A549 (cell line): ENCODE results near the gene STK4. TPM values are rescaled to one million over a fixed set of nuclear protein-coding genes. Genes with fewer than 3 reads are reported as not detected.

Source experiments
- ATAC-seq, 2 experiments: fragments of 200-7000 bp in 1 of 2; fragments of >200 bp in 1 of 2; cut with Nextera tagmentation in 1 of 2; cut with Tn5 transposase in 1 of 2; 3 replicates each; pipeline versions ENCODE4 v1.8.0 to v1.9.1; 2018 to 2020; ENCODE audit warnings: mild to moderate bottlenecking in 1 of 2, moderate library complexity in 1 of 2
- CTCF ChIA-PET: fragments of 300-600 bp; sonication (Branson Sonifier 250); formaldehyde crosslinking; extraction: SDS; loops from one replicate; lab custom pipeline; 2021; ENCODE audit warnings: antibody characterized with exemption, inconsistent platforms; lab: Yijun Ruan, JAX
- POLR2A ChIA-PET: fragments of 350-600 bp; formaldehyde crosslinking; extraction: SDS; loops from one replicate; lab custom pipeline; 2021; ENCODE audit warnings: antibody characterized with exemption, inconsistent platforms; lab: Yijun Ruan, JAX
- DNase-seq, 2 experiments: peaks; one replicate each; pipeline versions ENCODE4 v3.0.0 to v3.0.0-alpha.2; 2011 to 2016; ENCODE audit warnings: low read depth in 1 of 2, low spot score in 1 of 2
- FAIRE-seq: peaks from 2 replicates; lab custom pipeline; 2011; peaks lifted over from hg19 to GRCh38; lab: Jason Lieb, UNC
- H3K27ac ChIP-seq, 2 experiments: fragments of >200 bp; sonication (Bioruptor Twin); formaldehyde crosslinking; 3 replicates each; pipeline ENCODE4 v1.5.1; 2016 to 2017
- H3K4me1 ChIP-seq: fragments of >200 bp; sonication (Bioruptor Twin); formaldehyde crosslinking; 3 replicates; pipeline ENCODE4 v1.6.1; 2016
- H3K4me2 ChIP-seq: fragments of >200 bp; sonication (Bioruptor Twin); formaldehyde crosslinking; 3 replicates; pipeline ENCODE4 v1.6.1; 2016
- H3K4me3 ChIP-seq: fragments of >200 bp; sonication (Bioruptor Twin); formaldehyde crosslinking; 3 replicates; pipeline ENCODE4 v1.5.1; 2016
- H3K9me3 ChIP-seq: fragments of >200 bp; sonication (Bioruptor Twin); formaldehyde crosslinking; 3 replicates; pipeline ENCODE4 v1.6.1; 2016
- CHD4 ChIP-seq: fragments of 200-600 bp; sonication (generic); IDR thresholded peaks from 2 replicates; pipeline ENCODE4 v1.6.1; 2016; ENCODE audit warnings: antibody characterized with exemption, mild to moderate bottlenecking, borderline replicate concordance
- EHF ChIP-seq: fragments of 250-450 bp; sonication (Bioruptor Pico); IDR thresholded peaks from 2 replicates; pipeline ENCODE4 v1.5.0; 2020; ENCODE audit warnings: mild to moderate bottlenecking
- EHMT2 ChIP-seq: fragments of 200-600 bp; sonication (generic); IDR thresholded peaks from 2 replicates; pipeline ENCODE4 v1.6.1; 2016; ENCODE audit warnings: antibody characterized with exemption, low read depth, mild to moderate bottlenecking, moderate library complexity
- EP300 ChIP-seq, 2 experiments: fragments of >200 bp; sonication (Bioruptor Twin); formaldehyde crosslinking; IDR thresholded peaks; 2 replicates in 1 of 2; 3 replicates in 1 of 2; pipeline ENCODE4 v1.6.1; 2016 to 2017
- FOXS1 ChIP-seq: fragments of 250-450 bp; sonication (Bioruptor Pico); IDR thresholded peaks from 2 replicates; pipeline ENCODE4 v1.5.0; 2020; ENCODE audit warnings: mild to moderate bottlenecking, moderate library complexity
- GATA3 ChIP-seq: IDR thresholded peaks from 2 replicates; pipeline ENCODE4 v1.6.1; 2012; ENCODE audit warnings: borderline replicate concordance
- HOXA7 ChIP-seq: fragments of 250-450 bp; sonication (Bioruptor Pico); IDR thresholded peaks from 2 replicates; pipeline ENCODE4 v1.5.0; 2020; ENCODE audit warnings: mild to moderate bottlenecking, moderate library complexity
- JUN ChIP-seq, 2 experiments: fragments of >200 bp; sonication (Bioruptor Twin); formaldehyde crosslinking; IDR thresholded peaks; 2 replicates in 1 of 2; 3 replicates in 1 of 2; pipeline ENCODE4 v1.6.1; 2016 to 2017
- MYC ChIP-seq: IDR thresholded peaks from 2 replicates; pipeline ENCODE4 v1.6.1; 2012; ENCODE audit warnings: mild to moderate bottlenecking, inconsistent platforms, low read length, improper control_type of control experiment, borderline replicate concordance
- NR3C1 ChIP-seq: fragments of >200 bp; sonication (Bioruptor Twin); formaldehyde crosslinking; IDR thresholded peaks from 3 replicates; pipeline ENCODE4 v1.6.1; 2017
- PBX3 ChIP-seq: IDR thresholded peaks from 2 replicates; pipeline ENCODE4 v1.6.1; 2012
- POLR2A ChIP-seq: IDR thresholded peaks from 2 replicates; pipeline ENCODE4 v1.6.1; 2012; ENCODE audit warnings: mild to moderate bottlenecking, low read length
- POLR2AphosphoS2 ChIP-seq: conservative IDR thresholded peaks from 2 replicates; pipeline ENCODE4 v1.6.1; 2012; ENCODE audit warnings: low read length, improper control_type of control experiment, inconsistent platforms
- RARB ChIP-seq: fragments of 250-450 bp; sonication (Bioruptor Pico); IDR thresholded peaks from 2 replicates; pipeline ENCODE4 v1.8.0; 2021; ENCODE audit warnings: mild to moderate bottlenecking, moderate library complexity
- RFX5 ChIP-seq: fragments of 450-650 bp; IDR thresholded peaks from 2 replicates; pipeline ENCODE4 v1.7.1; 2014; ENCODE audit warnings: antibody characterized with exemption, mild to moderate bottlenecking, moderate library complexity
- RNF2 ChIP-seq: fragments of 200-600 bp; sonication (generic); IDR thresholded peaks from 2 replicates; pipeline ENCODE4 v1.6.1; 2016; ENCODE audit warnings: low read depth, mild to moderate bottlenecking, antibody characterized with exemption, moderate library complexity, borderline replicate concordance
- SREBF2 ChIP-seq: fragments of 450-650 bp; IDR thresholded peaks from 2 replicates; pipeline ENCODE4 v1.6.1; 2014; ENCODE audit warnings: mild to moderate bottlenecking, moderate library complexity
- ZC3H11A ChIP-seq: fragments of 450-650 bp; IDR thresholded peaks from 2 replicates; pipeline ENCODE4 v1.6.1; 2014; ENCODE audit warnings: antibody characterized with exemption, mild to moderate bottlenecking
- ZFP36 ChIP-seq: fragments of 450-650 bp; IDR thresholded peaks from 2 replicates; pipeline ENCODE4 v1.6.1; 2014; ENCODE audit warnings: borderline replicate concordance; ENCODE audit not compliant: partially characterized antibody
- ZNF302 ChIP-seq: fragments of 250-450 bp; sonication (Bioruptor Pico); IDR thresholded peaks from 2 replicates; pipeline ENCODE4 v1.9.0; 2021; ENCODE audit warnings: inconsistent platforms, mild to moderate bottlenecking, moderate library complexity
- WGBS: methylation state at CpG from one replicate; pipeline ENCODE4 v1.1.6; 2017; ENCODE audit errors: missing lambda C conversion rate; 5-methylcytosine and 5-hydroxymethylcytosine counted together
- polyA plus RNA-seq, 4 experiments: library from polyadenylated mRNA; depleted of rRNA in 3 of 4; stranded (reverse); fragments of >200 nt; fragmentation: RNase III in 1 of 4; extraction: RNeasy Plus Mini Kit Qiagen cat#74134 plus additional on column Dnase treatment in 1 of 4; gene quantifications; 2 replicates in 3 of 4; 3 replicates in 1 of 4; pipeline ENCODE4 v1.2.3, GENCODE V29; 2011 to 2017
- TF ChIP-seq, protein P1 (sequence below): IDR thresholded peaks from 2 replicates; pipeline ENCODE4 v1.6.1; 2012; ENCODE audit warnings: low read depth, borderline replicate concordance
- TF ChIP-seq, protein P2 (sequence below): IDR thresholded peaks from 2 replicates; pipeline ENCODE4 v1.6.1; 2012
- TF ChIP-seq, protein P3 (sequence below): fragments of 150-350 bp; IDR thresholded peaks from 2 replicates; pipeline ENCODE4 v1.6.1; 2014; ENCODE audit warnings: low read depth, mild to moderate bottlenecking, low read length

Gene STK4
- polyA plus RNA-seq, 2 of the 4 experiments (the other 2 are of a cell fraction) = 14.5 to 34.5 TPM

GRCh38 chr20:45110301-45110700 is 144.0 kb downstream of the STK4 start:
- TF ChIP-seq JUN (IDR thresholded peaks at IDR 0.05) (no peak), ZFP36 (no peak), POLR2A (no peak), RFX5 (no peak), MYC (no peak), GATA3 (no peak), EP300 (IDR thresholded peaks at IDR 0.05) (no peak), ZNF302 (CRISPR knock-in tag) (no peak), ZC3H11A (no peak), RNF2 (no peak), POLR2AphosphoS2 (no peak), PBX3 (no peak)
- TF ChIP-seq, protein P1, sequence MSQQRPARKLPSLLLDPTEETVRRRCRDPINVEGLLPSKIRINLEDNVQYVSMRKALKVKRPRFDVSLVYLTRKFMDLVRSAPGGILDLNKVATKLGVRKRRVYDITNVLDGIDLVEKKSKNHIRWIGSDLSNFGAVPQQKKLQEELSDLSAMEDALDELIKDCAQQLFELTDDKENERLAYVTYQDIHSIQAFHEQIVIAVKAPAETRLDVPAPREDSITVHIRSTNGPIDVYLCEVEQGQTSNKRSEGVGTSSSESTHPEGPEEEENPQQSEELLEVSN = no peak
- TF ChIP-seq, protein P2, sequence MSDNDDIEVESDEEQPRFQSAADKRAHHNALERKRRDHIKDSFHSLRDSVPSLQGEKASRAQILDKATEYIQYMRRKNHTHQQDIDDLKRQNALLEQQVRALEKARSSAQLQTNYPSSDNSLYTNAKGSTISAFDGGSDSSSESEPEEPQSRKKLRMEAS = no peak
- Histone ChIP-seq H3K9me3 (no peaks in the 10 kb centered on the region), H3K4me1 (no peaks in the 10 kb centered on the region), H3K4me3 (no peak overlapping the region), H3K27ac (no peak overlapping the region), H3K4me2 (no peak overlapping the region)
- WGBS = 61% methylated on average over 11 of the region's 11 CpGs
- CTCF ChIA-PET = interaction anchor here (0.6 to 13.7 kb wide), 14 partner anchors 11 to 184 kb away, joined by 3 to 155 read pairs (median 11); partner anchors contain the start of gene WFDC12
- ATAC-seq = no peak
- no peak for DNase-seq
- no peak for FAIRE-seq
- POLR2A ChIA-PET = no interaction called here

DNA sequence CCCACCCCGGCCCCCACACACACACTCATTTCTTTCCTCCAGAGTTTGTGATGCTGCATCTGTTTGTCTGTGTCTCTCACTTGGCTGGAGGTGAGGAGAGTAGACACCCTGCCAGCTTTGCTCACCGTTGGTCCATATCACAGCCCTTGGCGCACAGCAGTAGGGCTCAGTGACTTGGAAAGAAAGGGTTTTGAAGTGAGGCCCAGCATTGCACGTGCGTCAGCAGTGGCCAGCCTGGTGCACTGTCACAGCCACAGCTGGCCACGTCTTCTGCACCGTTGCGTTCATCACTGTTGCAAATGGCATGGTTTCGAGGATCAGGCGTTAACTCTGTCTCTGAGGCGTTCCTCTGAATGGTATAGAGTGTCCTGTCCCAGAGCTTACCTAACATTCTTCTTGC is 145.0 kb downstream of the STK4 start:
- CTCF ChIA-PET = interaction anchor here (0.6 to 13.7 kb wide), 27 partner anchors 9 to 661 kb away, joined by 3 to 155 read pairs (median 5); partner anchors contain the start of gene WFDC12
- TF ChIP-seq RNF2 = no peak
- no peak for TF ChIP-seq SREBF2
- TF ChIP-seq, protein P3, sequence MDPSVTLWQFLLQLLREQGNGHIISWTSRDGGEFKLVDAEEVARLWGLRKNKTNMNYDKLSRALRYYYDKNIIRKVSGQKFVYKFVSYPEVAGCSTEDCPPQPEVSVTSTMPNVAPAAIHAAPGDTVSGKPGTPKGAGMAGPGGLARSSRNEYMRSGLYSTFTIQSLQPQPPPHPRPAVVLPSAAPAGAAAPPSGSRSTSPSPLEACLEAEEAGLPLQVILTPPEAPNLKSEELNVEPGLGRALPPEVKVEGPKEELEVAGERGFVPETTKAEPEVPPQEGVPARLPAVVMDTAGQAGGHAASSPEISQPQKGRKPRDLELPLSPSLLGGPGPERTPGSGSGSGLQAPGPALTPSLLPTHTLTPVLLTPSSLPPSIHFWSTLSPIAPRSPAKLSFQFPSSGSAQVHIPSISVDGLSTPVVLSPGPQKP = no peak
- TF ChIP-seq RARB = no peak
- TF ChIP-seq RFX5 = no peak
- TF ChIP-seq EHMT2 = no peak
- TF ChIP-seq EHF = no peak
- no peak for TF ChIP-seq CHD4
- no peak for TF ChIP-seq HOXA7
- no peak for TF ChIP-seq NR3C1
- no peak for TF ChIP-seq FOXS1 (CRISPR knock-in tag)
- DNase-seq = no peak
- Histone ChIP-seq H3K9me3 (no peaks in the 10 kb centered on the region), H3K4me1 (no peaks in the 10 kb centered on the region), H3K27ac (no peak overlapping the region), H3K4me2 (no peak overlapping the region), H3K4me3 (no peak overlapping the region)
- no peak for ATAC-seq
- no peak for FAIRE-seq
- 57% methylated on average over 10 of the region's 11 CpGs for WGBS
- POLR2A ChIA-PET = no interaction called here
